HG03432 (cell line): ENCODE results near the gene PGA4.
A peak's percentile ranks its signal among the peaks of the same experiment; 100 is the strongest.
"Not testable (repeated sequence)": the region's sequence is repeated elsewhere in the genome, so short reads cannot be mapped to it uniquely, and the experiment has no call there.

Experiments
- ATAC-seq: cut with Tn5 transposase; IDR thresholded peaks from one replicate; pipeline ENCODE4 v1.9.1; 2021; ENCODE audit warnings: mild to moderate bottlenecking, moderate library complexity; ENCODE audit not compliant: unreplicated experiment

Gene PGA4

GRCh38 chr11:61222047-61222446, at the start of gene PGA4:
Gene PGA4, plus strand, starts transcription at chr11:61222347. Its CDS starts 54 bp downstream, at chr11:61222401.
- not testable (repeated sequence) for ATAC-seq

- ATAC-seq = no peak
These were observed 49.8 kb upstream of the PGA4 start for GRCh38 chr11:61172356-61172755.

- ATAC-seq = no peak
These were observed 49.3 kb upstream of the PGA4 start for GRCh38 chr11:61172888-61173287.

- no peak for ATAC-seq
These were observed 48.7 kb upstream of the PGA4 start for GRCh38 chr11:61173456-61173855.

DNA sequence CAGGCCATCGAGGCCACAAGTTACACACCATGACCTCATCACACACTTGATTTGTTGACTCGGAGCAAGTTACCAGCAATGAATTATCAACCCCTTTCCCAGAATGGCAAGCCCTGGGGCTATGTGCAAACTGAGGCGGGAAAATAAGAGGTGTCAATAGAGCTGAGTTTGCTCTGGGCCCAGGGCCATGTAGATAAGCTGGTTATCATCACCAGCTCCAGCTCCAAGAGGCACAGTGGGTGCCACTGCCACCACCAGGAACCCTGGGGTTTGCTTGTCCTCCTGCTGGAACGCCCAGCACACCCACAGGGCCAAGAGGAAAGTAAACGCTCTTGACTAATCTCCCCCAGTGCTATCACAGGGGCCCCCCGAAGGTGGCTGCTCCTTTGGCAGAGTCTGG, 47.9 kb upstream of the PGA4 start:
- ATAC-seq = no peak

DNA sequence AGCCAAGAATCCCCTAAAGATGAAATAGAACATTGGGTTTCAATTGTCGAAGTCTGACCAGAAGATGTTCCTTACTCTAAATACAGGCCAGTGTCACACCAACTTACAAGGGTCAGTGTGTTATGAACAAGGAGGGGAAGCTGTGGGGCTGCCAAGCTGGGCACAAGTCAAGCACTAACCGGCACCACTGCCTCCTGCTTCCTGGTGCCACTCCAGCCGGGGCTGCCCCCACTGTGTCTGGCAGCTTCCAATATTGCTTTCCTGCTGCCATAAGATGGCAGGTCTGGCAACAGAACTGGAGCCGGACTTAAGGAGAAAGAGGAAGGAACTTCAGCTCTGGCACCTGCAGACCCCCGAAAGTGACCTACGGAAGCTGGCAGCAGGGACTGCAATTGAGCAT, 47.2 kb upstream of the PGA4 start:
- no peak for ATAC-seq

DNA sequence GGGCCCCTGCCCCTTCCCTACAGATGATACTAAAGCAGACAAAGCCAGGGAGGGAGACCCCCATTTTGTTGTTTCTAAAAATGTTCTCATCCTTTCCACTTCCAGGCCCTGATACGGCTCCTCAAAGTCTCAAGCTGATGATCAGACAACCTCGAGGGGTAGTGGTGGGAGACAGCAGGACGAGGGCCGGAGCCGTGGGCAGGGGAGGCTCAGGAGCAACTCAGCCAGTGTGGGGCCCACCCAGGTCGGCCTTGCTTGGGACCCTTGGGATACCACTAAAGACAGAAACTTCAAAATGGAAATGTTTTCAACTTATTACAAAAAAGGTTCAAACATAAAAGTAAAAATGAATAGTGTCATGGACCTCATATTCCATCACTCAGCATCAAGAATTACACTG, 45.7 kb upstream of the PGA4 start:
- ATAC-seq = no peak

DNA sequence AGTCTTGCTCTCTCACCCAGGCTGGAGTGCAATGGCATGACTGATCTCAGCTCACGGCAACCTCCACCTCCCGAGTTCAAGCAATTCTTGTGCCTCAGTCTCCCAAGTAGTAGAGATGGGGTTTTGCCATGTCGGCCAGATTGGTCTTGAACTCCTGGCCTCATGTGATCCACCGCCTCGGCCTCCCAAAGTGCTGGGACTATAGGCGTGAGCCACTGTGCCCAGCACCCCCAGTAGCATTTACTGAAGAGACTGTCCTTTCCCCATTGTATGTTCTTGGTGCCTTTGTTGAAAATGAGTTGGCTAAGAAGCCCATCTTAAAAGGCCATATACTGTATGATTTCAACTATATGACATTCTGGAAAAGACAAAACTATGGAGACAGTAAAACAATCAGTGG, 41.9 kb upstream of the PGA4 start:
- ATAC-seq = not testable (repeated sequence)

GRCh38 chr11:61181489-61181888, 40.7 kb upstream of the PGA4 start:
- ATAC-seq = no peak

DNA sequence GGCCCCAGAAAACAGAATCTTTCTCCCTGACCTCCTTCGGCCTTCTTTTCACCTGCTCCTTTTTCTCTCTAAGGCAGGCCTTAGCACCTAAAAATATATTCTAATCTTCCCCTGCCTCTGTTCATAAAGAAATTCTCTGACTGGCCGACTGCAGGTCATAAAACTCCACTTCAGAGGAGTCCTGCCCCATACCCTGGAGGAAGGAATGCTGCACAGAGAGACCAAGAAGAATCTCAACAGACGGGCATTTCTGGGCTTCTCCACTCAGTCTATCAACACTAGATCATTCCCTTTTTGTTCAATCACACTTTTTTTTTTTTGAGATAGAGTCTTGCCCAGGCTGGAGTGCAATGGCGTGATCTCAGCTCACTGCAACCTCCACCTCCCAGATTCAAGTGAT, 38.5 kb upstream of the PGA4 start:
- ATAC-seq = no peak

GRCh38 chr11:61186504-61186903, 35.6 kb upstream of the PGA4 start:
- no peak for ATAC-seq

DNA sequence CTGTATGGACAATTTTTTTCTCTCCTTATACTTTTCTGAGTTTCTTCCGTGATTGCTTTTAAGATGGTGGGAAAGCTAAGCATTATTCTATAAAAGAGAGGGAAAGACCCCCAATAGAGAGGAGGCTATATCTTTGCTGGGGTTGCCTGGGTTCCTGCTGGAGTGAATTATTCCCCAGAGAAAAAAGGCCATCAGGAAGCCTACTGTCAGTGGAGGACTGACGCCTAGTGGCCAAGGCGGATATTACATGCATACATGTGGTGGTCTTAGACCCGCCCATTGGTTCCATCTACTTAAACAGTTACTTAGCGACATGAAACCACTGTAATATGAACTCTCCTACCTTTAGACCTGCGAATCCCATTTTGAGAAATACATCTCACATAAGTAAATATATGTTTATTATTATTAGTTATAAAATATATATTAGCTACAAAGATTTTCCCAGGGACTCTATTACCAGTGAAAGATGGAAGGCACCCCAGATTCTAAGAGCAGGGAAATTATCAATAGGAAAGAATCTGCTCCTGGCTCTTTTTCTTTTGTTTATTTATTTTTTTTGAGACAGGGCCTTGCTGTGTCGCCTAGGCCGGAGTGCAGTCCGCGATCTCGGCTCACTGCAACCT, 34.5 kb upstream of the PGA4 start:
- ATAC-seq = peak; percentile 59

- no peak for ATAC-seq
These were observed 32.2 kb upstream of the PGA4 start for GRCh38 chr11:61189933-61190332.

GRCh38 chr11:61193596-61193995, 28.6 kb upstream of the PGA4 start:
- no peak for ATAC-seq

DNA sequence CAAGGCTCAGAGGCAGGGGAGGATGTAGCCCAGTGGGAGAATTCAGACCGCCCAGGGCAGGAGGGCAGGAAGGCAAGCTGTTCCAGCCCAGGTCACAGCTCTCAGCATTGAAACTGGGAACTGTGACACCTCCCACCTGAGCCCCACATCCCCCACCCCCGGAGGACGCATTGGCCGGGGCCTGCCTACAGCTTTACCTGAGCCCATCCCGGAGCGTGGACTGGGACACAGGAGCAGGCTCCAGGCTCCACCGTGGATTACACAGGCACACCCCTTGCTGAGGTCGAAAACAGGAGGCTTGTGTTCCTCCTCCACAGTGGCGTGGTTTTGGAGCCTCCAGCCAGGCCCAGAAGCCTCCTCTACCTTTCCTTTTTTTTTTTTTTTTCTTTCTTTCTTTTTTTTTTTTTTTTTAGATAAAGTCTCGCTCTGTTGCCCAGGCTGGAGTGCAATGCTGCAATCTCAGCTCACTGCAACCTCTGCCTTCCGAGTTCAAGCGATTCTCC, 27.9 kb upstream of the PGA4 start:
- no peak for ATAC-seq

GRCh38 chr11:61194981-61195695, 27.0 kb upstream of the PGA4 start:
- no peak for ATAC-seq

DNA sequence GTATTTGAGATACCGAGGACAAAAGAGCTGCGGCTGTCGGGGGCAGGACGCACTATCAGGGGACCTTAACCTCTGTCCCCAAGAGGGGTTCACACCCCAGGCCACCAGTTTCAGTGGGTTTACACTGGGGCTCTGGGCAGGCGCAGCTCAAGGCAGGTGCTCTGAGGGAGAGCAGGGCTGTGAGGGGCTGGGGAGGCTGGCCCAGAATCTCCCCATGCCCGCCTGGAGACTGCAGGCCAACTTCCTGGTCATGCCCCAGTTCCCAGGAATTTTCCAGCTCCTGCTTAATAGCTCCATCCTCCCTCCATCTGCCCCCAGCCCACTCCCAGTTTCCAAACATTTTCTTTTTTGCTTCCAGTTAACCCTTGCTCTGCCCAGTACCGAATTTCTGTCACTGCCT, 26.4 kb upstream of the PGA4 start:
- no peak for ATAC-seq

DNA sequence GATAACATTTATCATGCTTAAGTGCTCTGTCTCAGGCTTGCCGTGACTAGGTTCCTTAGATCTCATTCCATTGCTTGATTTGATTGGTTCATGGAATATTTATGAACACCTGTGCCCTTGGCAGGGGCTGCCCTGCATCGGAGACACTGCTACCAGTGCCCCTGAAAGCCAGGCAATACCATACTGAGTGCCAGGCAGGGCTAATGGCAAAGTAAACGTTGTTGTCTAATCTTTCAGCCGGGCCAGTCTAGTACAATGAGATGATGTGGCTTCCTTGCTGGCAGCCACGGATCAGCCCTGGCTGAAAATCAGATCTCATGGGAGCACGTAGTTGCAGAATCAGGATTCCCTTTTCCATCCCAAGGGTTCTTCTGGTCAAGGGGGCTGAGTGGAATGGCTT, 23.8 kb upstream of the PGA4 start:
- no peak for ATAC-seq

DNA sequence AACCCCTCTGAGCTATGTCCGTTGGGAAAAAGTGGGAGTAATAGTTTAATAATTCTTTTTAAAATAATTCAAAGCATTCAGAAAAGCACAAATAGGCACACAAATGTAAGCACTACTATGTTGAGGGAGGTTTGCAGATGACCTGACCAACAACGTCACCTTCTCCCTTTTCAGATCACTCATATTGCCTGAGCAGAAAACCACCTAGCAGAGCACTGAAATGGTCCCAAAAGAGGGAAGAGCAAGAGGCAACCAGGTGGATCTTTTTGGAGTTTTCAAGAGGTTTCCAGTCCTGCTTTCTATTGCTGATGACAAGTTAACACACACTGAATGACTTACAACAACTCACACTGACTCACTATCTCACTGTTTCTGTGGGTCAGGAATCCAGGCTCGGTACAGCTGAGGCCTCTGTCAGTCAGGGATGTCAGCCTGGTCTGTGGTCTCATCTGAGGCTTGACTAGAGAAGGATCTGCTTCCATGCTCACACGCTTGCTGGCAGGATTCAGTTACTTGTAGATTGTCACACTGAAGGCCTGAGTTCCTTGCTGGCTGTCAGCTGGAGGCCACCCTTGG, 23.1 kb upstream of the PGA4 start:
- ATAC-seq = no peak

- ATAC-seq = no peak
These were observed 20.7 kb upstream of the PGA4 start for GRCh38 chr11:61201476-61201875.

DNA sequence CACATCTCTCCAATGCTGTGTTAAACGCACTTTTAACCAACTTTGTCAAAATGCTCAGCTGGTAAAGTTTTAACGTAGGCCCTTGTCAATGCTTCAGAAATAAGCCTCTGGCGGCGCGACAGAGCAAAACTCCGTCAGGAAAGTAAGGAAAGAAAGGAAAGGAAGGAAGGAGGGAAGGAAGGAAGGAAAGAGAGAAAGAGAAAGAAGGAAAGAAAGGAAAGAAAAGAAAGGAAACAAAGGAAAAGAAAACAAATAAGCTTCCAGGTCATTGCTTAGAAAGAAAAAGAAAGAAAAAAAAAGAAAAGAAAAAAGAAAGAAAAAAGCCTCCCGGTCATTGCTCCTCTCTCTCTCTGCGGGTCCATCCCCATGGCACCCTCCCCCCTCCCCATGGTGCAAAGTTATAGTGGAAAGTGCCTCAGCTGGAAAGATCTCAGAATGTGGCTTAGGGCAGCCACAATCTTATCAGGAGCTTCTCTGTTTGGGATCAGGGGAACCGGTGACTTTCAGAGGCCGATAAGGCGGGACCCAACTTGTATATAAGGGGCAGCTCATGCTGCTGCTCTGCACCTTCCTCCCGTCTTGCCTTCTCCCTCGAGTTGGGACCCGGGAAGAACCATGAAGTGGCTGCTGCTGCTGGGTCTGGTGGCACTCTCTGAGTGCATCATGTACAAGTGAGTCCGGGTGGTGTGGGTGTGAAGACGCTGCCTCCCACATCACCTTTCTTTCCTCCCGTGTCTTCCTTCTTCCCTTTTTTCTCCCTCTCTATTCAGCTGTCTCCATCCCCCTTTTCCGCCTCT, 19.0 kb upstream of the PGA4 start, which contains the start of gene PGA3:
Gene PGA3, plus strand, starts transcription at position 566 of the 797 bp plus-strand sequence. Its CDS starts 50 bp downstream, at position 616.
- not testable (repeated sequence) for ATAC-seq
